Activated naive CD8-positive, alpha-beta T cell treated with anti-CD3 and anti-CD28 coated beads, Interleukin-2, amount 50 U/mL, for 24 hours (primary cell): ENCODE measurements around the gene ELK1.
"Not testable (repeated sequence)": the region's sequence is repeated elsewhere in the genome, so short reads cannot be mapped to it uniquely, and the experiment has no call there.

ENCODE experiments used
- ATAC-seq: fragments of 150-1000 bp; cut with Tn5 transposase; one replicate; pipeline ENCODE4 v1.10.0; 2021
- DNase-seq: peaks from one replicate; pipeline ENCODE4 v3.0.0; 2021
- H3K27ac Mint-ChIP-seq: one replicate; pipeline ENCODE4 v1.8.0; 2021; ENCODE audit warnings: mild to moderate bottlenecking, mixed read lengths
- H3K27me3 Mint-ChIP-seq: one replicate; pipeline ENCODE4 v1.8.0; 2021; ENCODE audit warnings: mixed read lengths
- H3K36me3 Mint-ChIP-seq: one replicate; pipeline ENCODE4 v1.8.0; 2021; ENCODE audit warnings: low read depth, mixed read lengths
- H3K4me1 Mint-ChIP-seq: one replicate; pipeline ENCODE4 v1.8.0; 2021; ENCODE audit warnings: mixed read lengths
- H3K4me3 Mint-ChIP-seq: one replicate; pipeline ENCODE4 v1.8.0; 2021; ENCODE audit warnings: mild to moderate bottlenecking, moderate library complexity, mixed read lengths
- H3K9me3 Mint-ChIP-seq: one replicate; pipeline ENCODE4 v1.8.0; 2021; ENCODE audit warnings: mixed read lengths

Gene ELK1

DNA sequence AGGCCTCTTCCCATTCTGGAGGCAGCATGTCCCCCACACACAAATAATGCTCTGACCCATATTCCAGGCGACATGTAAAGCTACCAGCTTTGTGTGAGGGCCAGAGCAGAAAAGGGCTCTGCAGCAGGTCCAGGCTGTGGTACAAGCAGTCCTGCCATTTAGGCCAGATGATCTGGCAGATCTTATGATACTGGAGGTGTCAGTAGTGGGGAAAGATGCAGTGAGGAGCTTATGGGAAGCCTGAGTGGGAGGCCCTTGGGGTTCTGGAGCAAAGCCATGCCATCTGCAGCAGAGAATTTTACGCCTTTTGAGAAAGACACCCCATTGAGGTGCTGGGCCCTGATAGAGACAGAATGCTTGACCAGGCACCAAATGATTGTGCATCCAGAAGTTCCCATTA, 38.4 kb downstream of the ELK1 start:
- ATAC-seq, result no peak
- peaks cover 2% of the 10 kb centered on the region for H3K27me3 Mint-ChIP-seq
- no peaks in the 10 kb centered on the region for H3K9me3 Mint-ChIP-seq
- H3K4me3 Mint-ChIP-seq, result no peak overlapping the region
- H3K36me3 Mint-ChIP-seq, result no peaks in the 10 kb centered on the region
- H3K4me1 Mint-ChIP-seq, result peaks cover 4% of the 10 kb centered on the region
- no peak for DNase-seq
- no peak overlapping the region for H3K27ac Mint-ChIP-seq

DNA sequence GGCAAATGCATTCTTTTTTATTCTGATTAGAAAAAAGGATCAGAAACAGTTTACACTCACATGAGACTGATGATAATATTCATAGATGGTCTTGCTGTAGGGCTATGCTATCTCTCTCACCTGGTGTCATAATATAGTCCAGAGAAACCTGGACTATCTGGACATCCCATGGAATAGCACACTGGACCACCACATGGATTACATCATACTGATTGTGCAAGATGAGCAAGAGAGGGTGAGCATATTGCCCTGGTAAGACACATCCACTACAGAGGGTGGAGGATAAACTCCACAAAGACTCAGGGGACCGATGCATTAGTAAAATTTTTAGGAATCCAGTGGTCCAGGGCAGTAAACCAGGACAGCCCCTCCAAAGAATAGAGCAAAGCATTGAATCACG, 38.9 kb downstream of the ELK1 start:
- no peak for DNase-seq
- Mint-ChIP-seq H3K27me3 (no peaks in the 10 kb centered on the region), H3K9me3 (no peaks in the 10 kb centered on the region), H3K4me3 (no peak overlapping the region), H3K36me3 (no peaks in the 10 kb centered on the region), H3K27ac (no peak overlapping the region), H3K4me1 (peaks cover 4% of the 10 kb centered on the region)
- ATAC-seq, result no peak

DNA sequence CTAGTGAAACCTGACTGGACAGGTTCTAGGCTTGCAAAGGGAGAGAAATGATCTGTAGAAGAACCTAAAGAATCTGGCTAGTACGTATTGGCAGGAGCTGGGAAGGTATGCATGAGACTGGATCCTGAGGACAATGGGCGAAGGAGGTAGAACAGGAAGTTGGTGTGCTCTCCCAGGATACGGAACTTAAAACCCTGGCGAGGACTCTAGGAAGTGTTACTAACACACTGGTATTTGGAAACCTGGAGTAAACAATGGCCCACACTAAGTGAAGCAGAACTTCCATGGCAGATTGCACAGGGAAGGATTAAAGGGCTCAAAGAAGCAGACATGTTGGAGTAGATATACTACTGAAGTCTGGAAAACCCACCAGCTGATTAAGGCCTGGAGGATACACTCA, 39.9 kb downstream of the ELK1 start:
- no peak for ATAC-seq
- H3K9me3 Mint-ChIP-seq, result no peaks in the 10 kb centered on the region
- no peak for DNase-seq

DNA sequence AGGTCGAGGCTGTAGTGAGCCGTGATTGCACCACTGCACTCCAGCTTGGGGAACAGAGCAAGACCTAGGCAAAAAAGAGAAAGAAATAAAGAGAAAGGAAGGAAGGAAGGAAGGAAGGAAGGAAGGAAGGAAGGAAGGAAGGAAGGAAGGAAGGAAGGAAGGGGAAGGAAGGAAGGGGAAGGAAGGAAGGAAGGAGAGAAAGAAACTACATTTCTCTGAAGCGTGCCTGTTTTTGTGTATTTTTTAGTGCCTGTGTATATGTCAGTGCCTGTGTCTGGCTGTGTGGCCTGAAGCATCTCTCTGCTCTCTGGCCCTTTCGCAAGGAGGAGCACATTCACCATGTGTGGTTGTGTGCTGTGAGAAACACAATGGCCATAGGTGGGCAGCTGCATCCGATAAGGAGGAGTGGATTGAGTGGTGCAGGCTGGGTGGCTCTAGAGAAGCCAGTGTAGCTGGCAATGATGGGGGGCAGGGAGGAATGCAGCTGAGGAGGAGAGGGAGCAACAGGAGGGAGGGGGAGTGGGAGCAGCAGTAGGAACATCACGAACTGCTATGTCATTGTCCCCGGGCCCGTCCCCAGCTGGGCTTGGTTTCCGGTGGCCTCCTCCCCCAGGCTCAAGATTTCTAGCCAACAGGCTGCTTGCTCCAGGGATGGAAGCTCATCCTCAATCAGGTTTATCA, 42.1 kb downstream of the ELK1 start:
- DNase-seq, result no peak
- ATAC-seq, result no peak
- Mint-ChIP-seq H3K36me3 (no peaks in the 10 kb centered on the region), H3K9me3 (no peaks in the 10 kb centered on the region), H3K4me3 (no peak overlapping the region), H3K4me1 (peaks cover 4% of the 10 kb centered on the region), H3K27me3 (no peaks in the 10 kb centered on the region), H3K27ac (no peak overlapping the region)

More for the DNA sequence above, 39.9 kb downstream of the ELK1 start:
- H3K36me3 Mint-ChIP-seq, result no peaks in the 10 kb centered on the region
- H3K4me3 Mint-ChIP-seq, result no peak overlapping the region
- no peak overlapping the region for H3K27ac Mint-ChIP-seq
- peaks cover 4% of the 10 kb centered on the region for H3K4me1 Mint-ChIP-seq
- no peaks in the 10 kb centered on the region for H3K27me3 Mint-ChIP-seq

DNA sequence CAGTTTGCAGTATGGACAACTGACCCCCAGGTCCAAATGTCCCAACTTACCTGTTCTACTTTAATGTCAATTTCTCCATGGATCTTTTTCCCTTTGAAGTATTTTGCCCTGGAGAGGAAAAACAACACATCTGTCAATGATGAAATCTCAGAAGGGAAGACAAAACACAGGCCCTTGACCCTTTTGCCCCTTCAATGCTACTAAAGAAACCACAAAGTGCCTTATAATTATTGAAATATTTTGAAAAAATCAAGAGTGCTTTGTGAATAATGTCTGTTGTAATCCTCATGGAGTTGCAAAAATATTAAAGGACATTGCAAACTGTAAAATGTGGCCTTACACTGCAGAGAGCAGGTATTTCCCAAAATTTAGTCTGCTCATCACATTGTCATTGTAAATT, 43.3 kb downstream of the ELK1 start:
- Mint-ChIP-seq H3K4me1 (peaks cover 4% of the 10 kb centered on the region), H3K27me3 (no peaks in the 10 kb centered on the region)
- DNase-seq, result no peak

DNA sequence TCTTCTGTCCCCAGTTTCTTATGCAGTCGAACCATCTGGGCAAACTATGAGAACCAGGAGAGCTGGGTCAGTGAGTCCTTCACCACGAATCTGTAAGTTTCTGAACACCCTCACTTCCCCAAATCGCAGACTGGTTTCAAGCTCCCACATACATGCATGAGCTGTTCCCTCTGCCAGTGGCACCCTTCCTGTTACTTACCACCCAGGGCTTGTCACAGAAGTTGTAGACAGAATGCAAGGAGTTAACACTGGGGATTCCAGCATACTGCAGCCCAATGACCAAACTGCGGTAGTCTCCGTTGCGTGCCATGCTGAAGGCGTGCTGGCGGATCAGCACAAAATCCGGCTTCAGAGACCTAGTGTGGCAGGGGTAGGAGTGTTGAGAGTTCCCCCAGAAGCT, 45.3 kb downstream of the ELK1 start:
- Mint-ChIP-seq H3K27me3 (no peaks in the 10 kb centered on the region), H3K4me1 (peaks cover 4% of the 10 kb centered on the region)

More for the DNA sequence above, 43.3 kb downstream of the ELK1 start:
- H3K36me3 Mint-ChIP-seq, result no peaks in the 10 kb centered on the region
- no peak overlapping the region for H3K4me3 Mint-ChIP-seq
- H3K27ac Mint-ChIP-seq, result no peak overlapping the region
- no peaks in the 10 kb centered on the region for H3K9me3 Mint-ChIP-seq
- ATAC-seq, result no peak

DNA sequence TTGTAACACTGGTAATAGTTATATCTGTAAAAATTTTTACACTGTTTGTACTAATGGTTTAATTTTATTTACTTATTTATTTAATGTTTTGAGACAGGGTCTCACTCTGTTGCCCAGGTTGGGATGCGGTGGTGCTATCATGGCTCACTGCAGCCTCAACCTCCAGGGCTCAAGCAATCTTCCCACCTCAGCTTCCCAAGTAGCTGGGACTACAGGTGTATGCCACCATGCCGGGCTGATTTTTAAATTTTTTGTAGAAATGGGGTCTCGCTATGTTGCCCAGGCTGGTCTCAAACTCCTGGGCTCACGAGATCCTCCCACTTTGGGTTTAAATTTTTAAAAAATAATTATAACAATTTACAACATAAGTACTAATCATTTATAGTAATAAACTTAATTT, 47.2 kb downstream of the ELK1 start:
- not testable (repeated sequence) for H3K36me3 Mint-ChIP-seq, H3K27me3 Mint-ChIP-seq, H3K27ac Mint-ChIP-seq, H3K9me3 Mint-ChIP-seq, H3K4me1 Mint-ChIP-seq, DNase-seq, H3K4me3 Mint-ChIP-seq, ATAC-seq

More for the DNA sequence above, 45.3 kb downstream of the ELK1 start:
- ATAC-seq (no peak), DNase-seq (no peak)
- H3K27ac Mint-ChIP-seq, result no peak overlapping the region
- no peak overlapping the region for H3K4me3 Mint-ChIP-seq
- no peaks in the 10 kb centered on the region for H3K36me3 Mint-ChIP-seq
- peaks cover 5% of the 10 kb centered on the region for H3K9me3 Mint-ChIP-seq

DNA sequence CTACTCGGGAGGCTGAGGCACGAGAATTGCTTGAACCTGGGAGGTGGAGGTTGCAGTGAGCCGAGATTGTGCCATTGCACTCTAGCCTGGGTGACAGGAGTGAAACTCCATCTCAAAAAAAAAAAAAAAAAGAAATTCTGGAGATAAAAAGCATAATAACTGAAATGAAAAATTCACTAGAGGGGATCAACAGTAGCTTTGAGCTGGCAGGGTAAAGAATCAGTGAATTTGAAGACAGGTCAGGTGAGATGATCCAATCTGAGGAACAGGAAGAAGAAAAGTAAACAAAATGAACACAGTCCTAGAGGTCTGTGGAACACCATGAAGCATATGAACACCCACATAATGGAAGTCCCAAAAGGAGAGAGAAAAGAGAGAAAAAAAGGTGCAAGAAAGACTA, 53.1 kb downstream of the ELK1 start:
- Mint-ChIP-seq H3K27ac (no peak overlapping the region), H3K4me3 (no peak overlapping the region), H3K9me3 (peaks cover 15% of the 10 kb centered on the region), H3K27me3 (no peaks in the 10 kb centered on the region), H3K4me1 (peaks cover 8% of the 10 kb centered on the region), H3K36me3 (peaks cover 2% of the 10 kb centered on the region)
- no peak for ATAC-seq
- no peak for DNase-seq

DNA sequence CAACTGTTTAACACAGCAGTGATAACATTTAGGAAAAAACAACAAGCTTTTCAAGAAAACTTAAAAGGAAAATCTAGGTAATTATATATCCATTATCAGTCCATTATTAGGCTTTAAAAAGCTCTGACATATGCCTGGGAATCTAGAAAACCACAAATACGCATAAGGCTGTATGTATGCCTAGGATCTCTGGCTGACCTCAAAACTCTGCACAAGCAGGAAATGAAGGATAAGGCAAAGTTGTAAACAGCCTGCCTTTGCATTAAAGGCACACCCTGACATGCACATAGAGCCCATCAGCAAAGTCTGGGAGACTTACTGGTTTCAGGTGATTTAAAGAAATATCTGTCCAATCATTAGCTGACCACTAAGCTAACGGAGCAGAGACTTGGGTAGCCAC, 54.1 kb downstream of the ELK1 start:
- Mint-ChIP-seq H3K9me3 (peaks cover 15% of the 10 kb centered on the region), H3K4me3 (no peak overlapping the region), H3K27me3 (no peaks in the 10 kb centered on the region), H3K4me1 (peaks cover 8% of the 10 kb centered on the region), H3K27ac (no peak overlapping the region), H3K36me3 (peaks cover 2% of the 10 kb centered on the region)
- DNase-seq (no peak), ATAC-seq (no peak)

DNA sequence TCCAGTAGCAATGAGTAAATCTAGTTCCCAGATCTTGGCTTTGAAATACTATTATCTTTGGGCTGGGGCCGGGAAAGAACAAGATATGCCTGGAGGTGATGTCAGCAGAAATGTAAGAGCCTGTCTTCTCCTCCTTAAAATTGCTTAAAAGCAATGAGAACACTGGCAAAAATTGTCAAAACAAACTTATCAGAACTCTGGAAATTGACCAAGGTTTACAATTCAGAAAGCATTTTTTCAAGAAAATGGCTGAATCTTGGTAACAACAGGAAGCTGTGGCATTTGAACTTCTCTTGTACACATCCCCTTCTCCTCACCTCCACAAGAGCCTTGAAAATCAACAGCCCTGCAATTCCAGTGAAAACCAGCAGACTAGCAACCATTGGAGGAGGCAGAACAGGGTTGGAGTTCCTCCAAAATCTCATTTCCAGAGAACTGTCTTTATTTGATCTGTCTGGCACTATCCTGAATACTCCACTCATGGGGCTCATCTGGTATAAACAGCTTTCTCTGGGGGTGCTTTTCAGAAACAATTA, 54.6 kb downstream of the ELK1 start:
- peaks cover 8% of the 10 kb centered on the region for H3K4me1 Mint-ChIP-seq
- ATAC-seq, result no peak
- no peak for DNase-seq
- H3K36me3 Mint-ChIP-seq, result peaks cover 2% of the 10 kb centered on the region
- H3K27ac Mint-ChIP-seq, result no peak overlapping the region
- no peak overlapping the region for H3K4me3 Mint-ChIP-seq
- no peaks in the 10 kb centered on the region for H3K27me3 Mint-ChIP-seq
- peaks cover 14% of the 10 kb centered on the region for H3K9me3 Mint-ChIP-seq

DNA sequence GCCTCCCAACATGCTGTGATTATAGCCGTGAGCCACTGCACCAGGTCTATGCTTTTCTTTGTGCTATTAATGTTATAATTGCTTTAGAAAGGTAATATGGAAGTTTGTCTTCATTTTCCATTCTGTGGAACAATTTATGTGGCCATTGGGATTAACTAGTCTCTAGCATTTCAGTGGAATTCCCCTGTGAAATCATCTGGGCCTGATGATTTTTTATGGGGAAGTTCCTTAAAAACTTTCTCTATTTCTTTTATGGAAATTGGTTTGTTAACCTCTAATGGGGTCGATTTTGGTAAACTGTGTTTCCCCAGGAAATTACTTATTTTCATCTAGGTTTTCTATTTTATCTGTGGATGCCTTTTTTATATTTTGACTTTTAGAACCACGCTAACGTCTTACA, 56.8 kb downstream of the ELK1 start:
- Mint-ChIP-seq H3K27ac (no peak overlapping the region), H3K36me3 (peaks cover 2% of the 10 kb centered on the region), H3K9me3 (peaks cover 10% of the 10 kb centered on the region), H3K27me3 (no peaks in the 10 kb centered on the region), H3K4me1 (peaks cover 8% of the 10 kb centered on the region), H3K4me3 (no peak overlapping the region)
- DNase-seq (no peak), ATAC-seq (no peak)

DNA sequence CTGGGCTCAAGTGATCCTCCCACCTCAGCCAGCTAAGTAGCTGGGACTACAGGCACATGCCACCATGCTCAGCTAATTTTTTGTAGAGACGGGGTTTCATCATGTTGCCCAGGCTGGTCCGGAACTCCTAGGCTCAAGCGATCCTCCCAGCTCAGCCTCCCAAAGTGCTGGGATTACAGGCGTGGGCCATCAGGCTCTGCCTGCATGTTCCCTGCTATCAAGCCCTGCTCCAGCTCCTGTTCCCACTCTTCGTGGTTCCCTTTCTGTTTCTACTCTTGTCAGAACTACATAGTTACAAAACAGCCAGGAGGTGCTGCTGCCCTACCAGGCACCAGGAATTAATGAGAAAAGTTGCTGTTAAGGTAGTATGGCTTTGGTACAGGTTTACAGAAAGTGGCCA, 59.4 kb downstream of the ELK1 start:
- Mint-ChIP-seq H3K4me3 (no peak overlapping the region), H3K4me1 (peaks cover 5% of the 10 kb centered on the region), H3K36me3 (no peaks in the 10 kb centered on the region), H3K27ac (no peak overlapping the region), H3K27me3 (no peaks in the 10 kb centered on the region), H3K9me3 (no peaks in the 10 kb centered on the region)
- no peak for ATAC-seq
- DNase-seq, result no peak

DNA sequence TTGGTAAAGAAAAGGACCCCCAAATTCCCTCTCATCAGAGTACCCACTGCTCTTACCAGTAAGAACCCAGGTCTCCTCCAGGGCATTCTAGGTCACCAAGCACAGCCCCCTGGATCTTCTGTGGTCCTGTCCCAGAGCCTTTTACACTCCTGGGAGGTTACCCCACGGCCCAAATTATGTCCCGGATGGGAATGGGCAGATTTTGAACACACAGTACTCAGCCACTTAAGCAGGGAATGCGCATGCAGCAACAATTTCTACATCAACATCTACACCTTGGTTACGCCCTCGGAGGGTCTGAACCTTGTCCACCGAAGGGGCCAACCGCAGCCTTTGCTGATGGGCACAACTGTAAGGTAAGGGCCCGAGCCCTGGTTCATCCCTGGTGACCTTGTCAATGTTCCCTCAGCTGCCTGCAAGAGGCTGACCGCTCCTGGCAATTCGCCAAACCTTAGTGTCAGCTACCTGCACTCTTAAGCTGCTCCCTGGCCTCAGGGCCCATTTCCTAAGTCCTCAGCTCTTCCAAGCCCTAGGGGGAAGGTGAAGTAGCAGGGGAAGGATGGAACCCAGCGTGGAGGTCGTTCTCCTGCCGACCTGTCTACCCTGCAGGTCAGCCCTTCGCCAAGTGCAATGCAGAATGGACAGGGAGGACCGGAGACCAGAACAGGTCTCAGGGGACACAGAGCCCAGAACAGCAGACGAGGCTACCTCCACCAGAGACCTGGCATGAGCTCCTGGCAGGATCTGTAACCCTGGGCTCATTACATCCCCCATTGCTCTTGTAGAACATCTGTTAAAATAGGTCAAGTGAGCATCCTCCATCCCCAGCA, 62.2 kb downstream of the ELK1 start:
- Mint-ChIP-seq H3K36me3 (no peaks in the 10 kb centered on the region), H3K9me3 (no peaks in the 10 kb centered on the region), H3K27ac (no peak overlapping the region), H3K27me3 (no peaks in the 10 kb centered on the region), H3K4me3 (no peak overlapping the region), H3K4me1 (peaks cover 19% of the 10 kb centered on the region)
- DNase-seq (no peak), ATAC-seq (no peak)

DNA sequence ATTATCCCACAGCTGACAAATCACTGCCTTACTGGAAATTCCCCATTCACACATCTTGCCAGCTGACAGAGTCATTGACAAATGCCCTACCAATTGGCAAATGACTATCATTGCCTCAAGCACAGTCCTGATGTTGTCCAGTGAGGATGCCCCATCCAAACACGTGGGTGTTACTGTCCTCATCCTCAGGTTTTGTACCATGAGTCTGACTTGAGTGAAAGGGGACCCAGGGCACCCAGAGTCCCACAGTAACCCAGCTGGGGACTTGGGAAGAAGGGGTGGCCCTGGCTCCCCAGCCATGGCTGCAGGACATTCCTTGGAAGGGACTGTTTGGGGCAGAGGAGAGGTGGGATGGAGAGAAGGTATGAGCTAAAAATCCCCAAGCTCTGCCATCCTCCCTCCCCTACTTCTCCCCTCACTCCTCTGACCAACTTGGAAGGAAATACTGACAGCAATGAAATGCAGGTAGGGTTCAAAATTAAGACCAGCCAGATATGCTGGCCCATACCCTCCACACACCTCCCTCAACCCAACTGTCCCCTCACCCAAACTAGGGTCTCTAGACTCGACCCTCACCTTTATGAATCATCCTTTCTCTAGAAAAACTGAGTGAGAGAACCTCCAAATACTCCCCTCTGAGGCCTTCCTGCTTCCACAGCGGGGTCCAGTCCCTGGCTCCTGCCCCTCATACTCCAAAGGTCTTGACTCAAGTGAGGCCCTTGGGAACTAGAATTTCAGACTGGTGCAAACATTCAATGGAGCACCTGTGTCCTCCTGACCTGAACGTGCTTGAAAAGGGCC, 63.1 kb downstream of the ELK1 start:
- DNase-seq, result no peak
- H3K27ac Mint-ChIP-seq, result no peak overlapping the region
- H3K36me3 Mint-ChIP-seq, result no peaks in the 10 kb centered on the region

More for the DNA sequence above, 63.1 kb downstream of the ELK1 start:
- Mint-ChIP-seq H3K4me1 (peaks cover 22% of the 10 kb centered on the region), H3K27me3 (no peaks in the 10 kb centered on the region), H3K9me3 (no peaks in the 10 kb centered on the region), H3K4me3 (no peak overlapping the region)
- no peak for ATAC-seq
